ENCODE measurements around the gene ITGA5. TPM values are rescaled to one million over a fixed set of nuclear protein-coding genes. Genes with fewer than 3 reads are reported as not detected.

ITGA5 gene
- total and polyA plus RNA-seq, 12 donors, result 31.9 to 154 (median 48.8) TPM

DNA sequence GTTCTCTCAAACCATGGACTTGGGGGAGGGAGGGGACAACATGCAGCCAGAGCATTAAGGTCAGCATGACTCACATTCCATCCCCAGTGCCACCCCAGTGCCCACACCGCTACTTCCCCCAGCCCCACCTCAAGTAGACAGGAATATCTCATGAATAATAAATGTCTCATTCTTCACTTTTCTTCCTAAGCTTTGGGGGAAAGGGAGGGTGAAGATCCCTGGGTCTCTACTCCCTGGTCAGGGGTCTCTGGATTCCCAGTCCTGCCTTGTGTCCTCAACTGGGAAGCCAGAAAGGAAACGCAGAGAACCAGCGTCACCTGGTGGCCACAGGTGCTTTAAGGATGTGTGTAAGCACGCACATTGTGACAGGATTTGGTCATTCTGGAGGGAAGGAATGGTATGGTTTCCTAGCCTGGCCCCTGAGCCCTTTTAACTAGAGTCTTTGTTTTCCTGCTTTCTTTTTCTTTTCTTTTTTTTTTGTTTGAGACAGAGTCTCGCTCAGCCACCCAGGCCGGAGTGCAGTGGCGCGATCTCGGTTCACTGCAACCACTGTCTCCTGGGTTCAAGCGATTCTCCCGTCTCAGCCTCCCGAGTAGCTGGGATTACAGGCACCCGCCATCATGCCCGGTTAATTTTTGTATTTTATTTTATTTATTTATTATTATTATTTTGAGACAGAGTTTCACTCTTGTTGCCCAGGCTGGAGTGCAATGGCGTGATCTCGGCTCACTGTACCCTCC is 58.2 kb downstream of the ITGA5 start:
- Histone ChIP-seq H3K36me3 (no peaks in the 10 kb centered on the region), H3K4me3 (no peak overlapping the region), H3K27me3 (no peaks in the 10 kb centered on the region), H3K27ac (peak overlapping the region in 7 of 10 donors; percentile 81 to 95 (median 90)), H3K9me3 (no peaks in the 10 kb centered on the region), H3K4me1 (peaks cover 4 to 54% (median 17%) of the 10 kb centered on the region in 9 donors)
- ATAC-seq (peak in 4 of 8 donors; percentile 22 to 33 (median 27)), DNase-seq (peak; percentile 71 to 73)
- 61 to 67% methylated on average over 16 of the region's 16 CpGs for WGBS, 2 donors
- peak; percentile 42 to 78 (median 69) for TF ChIP-seq CTCF (IDR thresholded peaks at IDR 0.05)
- intact Hi-C loops (cut with DNase I), result loop anchor here (2.0 to 10.0 kb wide), 10 partner anchors 34 to 144 kb away; partner anchors contain the start of genes CBX5 (in 1 of the 10), COPZ1 (in 1 of the 10) and HNRNPA1 (in 1 of the 10)

DNA sequence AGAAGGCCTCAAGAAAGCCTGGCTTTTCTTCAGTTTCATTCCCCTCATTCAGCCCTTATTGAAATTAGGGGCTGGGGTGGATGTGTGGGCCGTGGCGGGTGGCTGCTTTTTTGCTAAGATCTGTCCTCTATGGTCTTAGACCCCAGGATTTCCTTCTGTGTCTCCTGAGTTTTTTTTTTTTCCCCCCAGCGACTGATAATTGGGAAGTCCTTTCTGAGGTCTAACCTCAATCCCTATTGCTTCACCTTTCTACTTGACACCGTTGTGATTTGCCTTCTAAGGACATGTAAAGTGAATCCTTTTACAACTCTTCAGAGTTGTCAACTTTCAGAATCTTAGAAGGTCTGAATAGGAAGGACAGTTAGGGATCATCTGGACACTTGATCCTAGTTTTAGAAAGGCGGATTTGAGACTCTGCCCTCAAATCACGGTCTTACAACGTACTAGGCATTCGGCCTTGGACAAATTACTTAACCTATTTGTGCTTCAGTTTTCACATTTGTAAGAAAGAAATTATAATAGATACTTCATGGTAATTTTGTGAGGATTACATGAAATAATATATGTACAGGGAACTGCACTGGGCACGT is 59.2 kb downstream of the ITGA5 start:
- no peaks in the 10 kb centered on the region for H3K9me3 ChIP-seq
- no peak for ATAC-seq
- 45 to 51% methylated on average over 9 of the region's 9 CpGs for WGBS, 2 donors
- intact Hi-C loops (cut with DNase I), result loop anchor here (1.0 to 10.0 kb wide), 13 partner anchors 23 to 345 kb away; partner anchors contain the start of genes CBX5 (in 1 of the 10), COPZ1 (in 1 of the 10) and HNRNPA1 (in 1 of the 10)
- no peak for DNase-seq
- H3K36me3 ChIP-seq, result no peaks in the 10 kb centered on the region
- H3K27ac ChIP-seq, result peak overlapping the region; percentile 67 to 95 (median 88)
- H3K27me3 ChIP-seq, result no peaks in the 10 kb centered on the region
- peak overlapping the region in 9 of 10 donors; percentile 48 to 76 (median 66) for H3K4me3 ChIP-seq
- peaks cover 4 to 51% (median 17%) of the 10 kb centered on the region in 9 donors for H3K4me1 ChIP-seq
- no peak for TF ChIP-seq CTCF (IDR thresholded peaks at IDR 0.05)

GRCh38 chr12:54358945-54359761 is 59.9 kb downstream of the ITGA5 start:
- Histone ChIP-seq H3K4me3 (peak overlapping the region; percentile 34 to 76 (median 64)), H3K4me1 (peaks cover 4 to 44% (median 17%) of the 10 kb centered on the region in 9 donors), H3K36me3 (no peaks in the 10 kb centered on the region), H3K27ac (peak overlapping the region; percentile 67 to 95 (median 88)), H3K27me3 (no peaks in the 10 kb centered on the region), H3K9me3 (no peaks in the 10 kb centered on the region)
- DNase-seq (peak; percentile 90 to 98), ATAC-seq (peak; percentile 96 to 98 (median 97))
- intact Hi-C loops (cut with DNase I), result loop anchor here in 3 of 10 donors (1.0 to 10.0 kb wide), 3 partner anchors 22 to 344 kb away; no protein-coding TSS in a partner anchor
- WGBS, 2 donors, result 1% methylated on average over 36 to 40 of the region's 40 CpGs
- no peak for TF ChIP-seq CTCF (IDR thresholded peaks at IDR 0.05)

All from heart right ventricle (tissue), 16 donors.